Measurements from ENCODE around the gene ARSI. TPM values are rescaled to one million over a fixed set of nuclear protein-coding genes. Genes with fewer than 3 reads are reported as not detected.

The ARSI gene
- total RNA-seq, 2 experiments from 2014 or later = not detected

- POLR2A ChIA-PET = no interaction called here
- H3K79me2 ChIP-seq (ENCODE audit: insufficient read depth, low read depth, low read length) = no peaks in the 10 kb centered on the region
- intact Hi-C loops (cut with micrococcal nuclease; ENCODE audit: unreplicated experiment) = no loop called here
Measured at GRCh38 chr5:150313921-150314716, 11.4 kb upstream of the ARSI start.

GRCh38 chr5:150313501-150313900 is 10.8 kb upstream of the ARSI start:
- TF ChIP-seq CTCF (conservative IDR thresholded peaks at IDR 0.05; ENCODE audit: low read length) (no peak), EZH2phosphoT487 (IDR thresholded peaks at IDR 0.05; ENCODE audit: borderline replicate concordance, low read depth, low read length) (no peak)
- no peak for DNase-seq (ENCODE audit: low spot score)
- intact Hi-C loops (cut with micrococcal nuclease; ENCODE audit: unreplicated experiment) = no loop called here
- Histone ChIP-seq H3K36me3 (ENCODE audit: insufficient read depth, low read length) (no peaks in the 10 kb centered on the region), H3K4me2 (ENCODE audit: low read length) (no peak overlapping the region), H3K4me3 (ENCODE audit: low read depth, low read length, poor library complexity, severe bottlenecking) (no peak overlapping the region), H4K20me1 (ENCODE audit: insufficient read depth, low read length) (no peaks in the 10 kb centered on the region), H3K79me2 (ENCODE audit: insufficient read depth, low read depth, low read length) (no peaks in the 10 kb centered on the region), H2AFZ (ENCODE audit: low read length) (no peak overlapping the region), H3K27ac (ENCODE audit: low read depth, low read length, poor library complexity, severe bottlenecking) (no peak overlapping the region), H3K4me1 (ENCODE audit: insufficient read depth, low read length, poor library complexity, severe bottlenecking) (no peaks in the 10 kb centered on the region), H3K9me2 (ENCODE audit: insufficient read depth, low read length) (no peaks in the 10 kb centered on the region), H3K9me3 (ENCODE audit: low read length) (no peaks in the 10 kb centered on the region)
- POLR2A ChIA-PET = interaction anchor here (0.7 kb wide), 1 partner anchor 443 kb away, joined by 3 read pairs; no protein-coding TSS in a partner anchor
- CTCF ChIA-PET (ENCODE audit: unreplicated experiment) = no interaction called here
- BruUV-seq (replicated peaks) = no TSS peak

More at GRCh38 chr5:150313921-150314716, 11.4 kb upstream of the ARSI start:
- Histone ChIP-seq H3K36me3 (ENCODE audit: insufficient read depth, low read length) (no peaks in the 10 kb centered on the region), H3K27ac (ENCODE audit: low read depth, low read length, poor library complexity, severe bottlenecking) (no peak overlapping the region), H3K9me3 (ENCODE audit: low read length) (no peaks in the 10 kb centered on the region), H3K4me2 (ENCODE audit: low read length) (no peak overlapping the region), H3K9me2 (ENCODE audit: insufficient read depth, low read length) (no peaks in the 10 kb centered on the region), H2AFZ (ENCODE audit: low read length) (no peak overlapping the region), H4K20me1 (ENCODE audit: insufficient read depth, low read length) (no peaks in the 10 kb centered on the region), H3K4me1 (ENCODE audit: insufficient read depth, low read length, poor library complexity, severe bottlenecking) (no peaks in the 10 kb centered on the region), H3K4me3 (ENCODE audit: low read depth, low read length, poor library complexity, severe bottlenecking) (no peak overlapping the region)
- no peak for DNase-seq (ENCODE audit: low spot score)
- no TSS peak for BruUV-seq (replicated peaks)
- TF ChIP-seq CTCF (conservative IDR thresholded peaks at IDR 0.05; ENCODE audit: low read length) (no peak), EZH2phosphoT487 (IDR thresholded peaks at IDR 0.05; ENCODE audit: borderline replicate concordance, low read depth, low read length) (no peak)
- CTCF ChIA-PET (ENCODE audit: unreplicated experiment) = no interaction called here

GRCh38 chr5:150312518-150312917 is 9.8 kb upstream of the ARSI start:
- no peaks in the 10 kb centered on the region for H3K79me2 ChIP-seq (ENCODE audit: insufficient read depth, low read depth, low read length)
- H3K9me3 ChIP-seq (ENCODE audit: low read length) = no peaks in the 10 kb centered on the region
- ChIA-PET CTCF (ENCODE audit: unreplicated experiment) (no interaction called here), POLR2A (interaction anchor here (0.6 to 0.7 kb wide), 2 partner anchors 294 to 1202 kb away, joined by 3 read pairs; no protein-coding TSS in a partner anchor)
- H3K27ac ChIP-seq (ENCODE audit: low read depth, low read length, poor library complexity, severe bottlenecking) = no peak overlapping the region
- no peak for TF ChIP-seq EZH2phosphoT487 (IDR thresholded peaks at IDR 0.05; ENCODE audit: borderline replicate concordance, low read depth, low read length)
- no peak for TF ChIP-seq CTCF (conservative IDR thresholded peaks at IDR 0.05; ENCODE audit: low read length)
- H3K9me2 ChIP-seq (ENCODE audit: insufficient read depth, low read length) = no peaks in the 10 kb centered on the region
- H3K4me1 ChIP-seq (ENCODE audit: insufficient read depth, low read length, poor library complexity, severe bottlenecking) = no peaks in the 10 kb centered on the region
- no peaks in the 10 kb centered on the region for H4K20me1 ChIP-seq (ENCODE audit: insufficient read depth, low read length)
- H3K36me3 ChIP-seq (ENCODE audit: insufficient read depth, low read length) = no peaks in the 10 kb centered on the region
- H2AFZ ChIP-seq (ENCODE audit: low read length) = no peak overlapping the region
- intact Hi-C loops (cut with micrococcal nuclease; ENCODE audit: unreplicated experiment) = no loop called here
- H3K4me3 ChIP-seq (ENCODE audit: low read depth, low read length, poor library complexity, severe bottlenecking) = no peak overlapping the region
- no peak for DNase-seq (ENCODE audit: low spot score)
- no TSS peak for BruUV-seq (replicated peaks)
- no peak overlapping the region for H3K4me2 ChIP-seq (ENCODE audit: low read length)

All from OCI-LY7 (cell line).